Activated CD4-positive, alpha-beta T cell treated with anti-CD3 and anti-CD28 coated beads for 48 hours (primary cell): ENCODE measurements around the gene ZNF93.
"Not testable (repeated sequence)": the region's sequence is repeated elsewhere in the genome, so short reads cannot be mapped to it uniquely, and the experiment has no call there.

Experiments used
- DNase-seq: peaks from one replicate; pipeline ENCODE4 v3.0.0-alpha.2; 2020

Gene ZNF93

GRCh38 chr19:19900729-19901444 is at the start of gene ZNF93:
ZNF93 (plus strand) TSS chr19:19900946; CDS start chr19:19901089, 143 bp downstream.
- peak; percentile 93 for DNase-seq

- not testable (repeated sequence) for DNase-seq
These were observed 49.0 kb upstream of the ZNF93 start for GRCh38 chr19:19851740-19852139.

- DNase-seq = no peak
These were observed 42.0 kb upstream of the ZNF93 start for GRCh38 chr19:19858751-19859150.

- peak; percentile 68 for DNase-seq
These were observed 39.9 kb upstream of the ZNF93 start for GRCh38 chr19:19860756-19861390.

- peak; percentile 98 for DNase-seq
These were observed 34.8 kb upstream of the ZNF93 start, which contains the start of gene ZNF253 for GRCh38 chr19:19865750-19866610. ZNF253 (plus strand) TSS chr19:19865882; CDS start chr19:19865997, 115 bp downstream.

GRCh38 chr19:19866611-19867248 is 34.0 kb upstream of the ZNF93 start:
- peak; percentile 62 for DNase-seq

GRCh38 chr19:19870086-19870485 is 30.7 kb upstream of the ZNF93 start:
- DNase-seq = not testable (repeated sequence)

GRCh38 chr19:19871932-19872331 is 28.8 kb upstream of the ZNF93 start:
- DNase-seq = peak; percentile 10

- no peak for DNase-seq
These were observed 27.4 kb upstream of the ZNF93 start for GRCh38 chr19:19873381-19873780.

- DNase-seq = no peak
These were observed 23.0 kb upstream of the ZNF93 start for GRCh38 chr19:19877724-19878123.

GRCh38 chr19:19884583-19884982 is 16.2 kb upstream of the ZNF93 start:
- DNase-seq = no peak

- not testable (repeated sequence) for DNase-seq
These were observed 8.4 kb upstream of the ZNF93 start for GRCh38 chr19:19892055-19892941.

- DNase-seq = no peak
These were observed 512 bp upstream of the ZNF93 start for GRCh38 chr19:19900139-19900728.

GRCh38 chr19:19907551-19907950 is 6.8 kb downstream of the ZNF93 start:
- DNase-seq = not testable (repeated sequence)

GRCh38 chr19:19909654-19910053 is 8.9 kb downstream of the ZNF93 start:
- DNase-seq = no peak

- DNase-seq = no peak
These were observed 10.4 kb downstream of the ZNF93 start for GRCh38 chr19:19911150-19911549.

GRCh38 chr19:19914596-19914995 is 13.8 kb downstream of the ZNF93 start:
- no peak for DNase-seq

- DNase-seq = peak; percentile 52
These were observed 29.7 kb downstream of the ZNF93 start for GRCh38 chr19:19930417-19930816.

- not testable (repeated sequence) for DNase-seq
These were observed 32.9 kb downstream of the ZNF93 start for GRCh38 chr19:19933432-19934314.

- DNase-seq = no peak
These were observed 36.7 kb downstream of the ZNF93 start for GRCh38 chr19:19937403-19937802.
